Renal cortical epithelial cell (primary cell): Measurements from ENCODE around the gene ABHD12B. TPM values are rescaled to one million over a fixed set of nuclear protein-coding genes. Genes with fewer than 3 reads are reported as not detected.

Experiments used
- DNase-seq: peaks from one replicate; pipeline ENCODE4 v3.0.0-alpha.2; 2011; ENCODE audit warnings: low read depth
- total RNA-seq: library from RNA; depleted of rRNA; stranded (reverse); fragments of >200 nt; gene quantifications from 2 replicates; pipeline ENCODE4 v1.2.3, GENCODE V29; 2014

Gene ABHD12B
- total RNA-seq, 1 donor from 2014 or later = not detected

GRCh38 chr14:50839048-50839447, 32.8 kb upstream of the ABHD12B start:
- DNase-seq = peak; percentile 77

GRCh38 chr14:50839691-50840090, 32.2 kb upstream of the ABHD12B start:
- DNase-seq = no peak

- DNase-seq = no peak
These were observed 27.5 kb upstream of the ABHD12B start for GRCh38 chr14:50844391-50844790.

GRCh38 chr14:50845166-50845565, 26.7 kb upstream of the ABHD12B start:
- DNase-seq = peak; percentile 54

GRCh38 chr14:50846226-50846880, 25.5 kb upstream of the ABHD12B start:
- peak; percentile 96 for DNase-seq

GRCh38 chr14:50853891-50854290, 18.0 kb upstream of the ABHD12B start:
- no peak for DNase-seq

- no peak for DNase-seq
These were observed 17.3 kb upstream of the ABHD12B start for GRCh38 chr14:50854521-50854920.

GRCh38 chr14:50855558-50855957, 16.3 kb upstream of the ABHD12B start:
- DNase-seq = peak; percentile 43

GRCh38 chr14:50856660-50857059, 15.2 kb upstream of the ABHD12B start:
- DNase-seq = no peak

- DNase-seq = no peak
These were observed 12.6 kb upstream of the ABHD12B start for GRCh38 chr14:50859296-50859624.

GRCh38 chr14:50860478-50861086, 11.3 kb upstream of the ABHD12B start:
- peak; percentile 72 for DNase-seq

GRCh38 chr14:50862036-50862570, 9.8 kb upstream of the ABHD12B start:
- DNase-seq = peak; percentile 32

GRCh38 chr14:50864237-50864636, 7.6 kb upstream of the ABHD12B start:
- DNase-seq = no peak

GRCh38 chr14:50864946-50865345, 6.9 kb upstream of the ABHD12B start:
- DNase-seq = no peak

GRCh38 chr14:50865391-50866076, 6.3 kb upstream of the ABHD12B start:
- no peak for DNase-seq

- no peak for DNase-seq
These were observed 625 bp upstream of the ABHD12B start for GRCh38 chr14:50871228-50871627.

- DNase-seq = no peak
These were observed 2.9 kb downstream of the ABHD12B start for GRCh38 chr14:50874757-50875156.

- DNase-seq = peak; percentile 38
These were observed 3.7 kb downstream of the ABHD12B start for GRCh38 chr14:50875359-50876070.

- DNase-seq = no peak
These were observed 11.3 kb downstream of the ABHD12B start for GRCh38 chr14:50882932-50883826.

- no peak for DNase-seq
These were observed 12.0 kb downstream of the ABHD12B start for GRCh38 chr14:50883827-50884197.

- DNase-seq = no peak
These were observed 15.6 kb downstream of the ABHD12B start for GRCh38 chr14:50887476-50887875.
